ENCODE measurements around the gene ZNF860.

Gene ZNF860

GRCh38 chr3:31973081-31973480, 8.5 kb upstream of the ZNF860 start:
- Histone ChIP-seq H3K9me3 (ENCODE audit: control insufficient read depth in 5 of 5, low read length in 5 of 5) (no peaks in the 10 kb centered on the region), H3K27ac (ENCODE audit: low read depth, low read length) (no peak overlapping the region), H3K4me1 (ENCODE audit: control insufficient read depth in 5 of 5, insufficient read depth in 5 of 5, low read length in 5 of 5) (peaks cover 0 to 20% (median 5%) of the 10 kb centered on the region in 5 donors)

GRCh38 chr3:31973837-31974236, 7.7 kb upstream of the ZNF860 start:
- H3K36me3 ChIP-seq (ENCODE audit: control insufficient read depth in 5 of 5, insufficient read depth in 5 of 5, low read length in 5 of 5): no peaks in the 10 kb centered on the region
- no peak overlapping the region for H3K9ac ChIP-seq (ENCODE audit: low read length in 5 of 5)
- H3K27me3 ChIP-seq (ENCODE audit: control insufficient read depth in 5 of 5, insufficient read depth in 4 of 5, low read length in 5 of 5): peaks cover 0 to 4% (median 0%) of the 10 kb centered on the region in 5 donors
- H3K27ac ChIP-seq (ENCODE audit: low read depth, low read length): no peak overlapping the region
- peaks cover 0 to 15% (median 5%) of the 10 kb centered on the region in 5 donors for H3K4me1 ChIP-seq (ENCODE audit: control insufficient read depth in 5 of 5, insufficient read depth in 5 of 5, low read length in 5 of 5)
- no peak overlapping the region for H3K4me3 ChIP-seq (ENCODE audit: low read depth in 1 of 5, low read length in 5 of 5)
- no peaks in the 10 kb centered on the region for H3K9me3 ChIP-seq (ENCODE audit: control insufficient read depth in 5 of 5, low read length in 5 of 5)

More at GRCh38 chr3:31973081-31973480, 8.5 kb upstream of the ZNF860 start:
- Histone ChIP-seq H3K27me3 (ENCODE audit: control insufficient read depth in 5 of 5, insufficient read depth in 4 of 5, low read length in 5 of 5) (peaks cover 0 to 4% (median 0%) of the 10 kb centered on the region in 5 donors), H3K36me3 (ENCODE audit: control insufficient read depth in 5 of 5, insufficient read depth in 5 of 5, low read length in 5 of 5) (no peaks in the 10 kb centered on the region), H3K4me3 (ENCODE audit: low read depth in 1 of 5, low read length in 5 of 5) (no peak overlapping the region), H3K9ac (ENCODE audit: low read length in 5 of 5) (no peak overlapping the region)

GRCh38 chr3:31974471-31974870, 7.1 kb upstream of the ZNF860 start:
- Histone ChIP-seq H3K27ac (ENCODE audit: low read depth, low read length) (no peak overlapping the region), H3K4me1 (ENCODE audit: control insufficient read depth in 5 of 5, insufficient read depth in 5 of 5, low read length in 5 of 5) (peaks cover 0 to 14% (median 0%) of the 10 kb centered on the region in 5 donors)

GRCh38 chr3:31974964-31975363, 6.6 kb upstream of the ZNF860 start:
- Histone ChIP-seq H3K27ac (ENCODE audit: low read depth, low read length) (no peak overlapping the region), H3K27me3 (ENCODE audit: control insufficient read depth in 5 of 5, insufficient read depth in 4 of 5, low read length in 5 of 5) (peaks cover 0 to 4% (median 0%) of the 10 kb centered on the region in 5 donors), H3K4me1 (ENCODE audit: control insufficient read depth in 5 of 5, insufficient read depth in 5 of 5, low read length in 5 of 5) (peaks cover 0 to 17% (median 1%) of the 10 kb centered on the region in 5 donors), H3K9ac (ENCODE audit: low read length in 5 of 5) (no peak overlapping the region), H3K9me3 (ENCODE audit: control insufficient read depth in 5 of 5, low read length in 5 of 5) (no peaks in the 10 kb centered on the region), H3K36me3 (ENCODE audit: control insufficient read depth in 5 of 5, insufficient read depth in 5 of 5, low read length in 5 of 5) (no peaks in the 10 kb centered on the region), H3K4me3 (ENCODE audit: low read depth in 1 of 5, low read length in 5 of 5) (no peak overlapping the region)

More at GRCh38 chr3:31974471-31974870, 7.1 kb upstream of the ZNF860 start:
- H3K9me3 ChIP-seq (ENCODE audit: control insufficient read depth in 5 of 5, low read length in 5 of 5): no peaks in the 10 kb centered on the region
- H3K36me3 ChIP-seq (ENCODE audit: control insufficient read depth in 5 of 5, insufficient read depth in 5 of 5, low read length in 5 of 5): no peaks in the 10 kb centered on the region
- H3K27me3 ChIP-seq (ENCODE audit: control insufficient read depth in 5 of 5, insufficient read depth in 4 of 5, low read length in 5 of 5): peaks cover 0 to 4% (median 0%) of the 10 kb centered on the region in 5 donors
- H3K9ac ChIP-seq (ENCODE audit: low read length in 5 of 5): no peak overlapping the region
- no peak overlapping the region for H3K4me3 ChIP-seq (ENCODE audit: low read depth in 1 of 5, low read length in 5 of 5)

- H3K4me3 ChIP-seq (ENCODE audit: low read depth in 1 of 5, low read length in 5 of 5): no peak overlapping the region
- no peak overlapping the region for H3K9ac ChIP-seq (ENCODE audit: low read length in 5 of 5)
- peaks cover 0 to 22% (median 11%) of the 10 kb centered on the region in 5 donors for H3K4me1 ChIP-seq (ENCODE audit: control insufficient read depth in 5 of 5, insufficient read depth in 5 of 5, low read length in 5 of 5)
- no peak overlapping the region for H3K27ac ChIP-seq (ENCODE audit: low read depth, low read length)
- H3K36me3 ChIP-seq (ENCODE audit: control insufficient read depth in 5 of 5, insufficient read depth in 5 of 5, low read length in 5 of 5): no peaks in the 10 kb centered on the region
- H3K27me3 ChIP-seq (ENCODE audit: control insufficient read depth in 5 of 5, insufficient read depth in 4 of 5, low read length in 5 of 5): peaks cover 0 to 4% (median 0%) of the 10 kb centered on the region in 5 donors
- no peaks in the 10 kb centered on the region for H3K9me3 ChIP-seq (ENCODE audit: control insufficient read depth in 5 of 5, low read length in 5 of 5)
Measured at GRCh38 chr3:31976302-31976701, 5.2 kb upstream of the ZNF860 start.

- H3K9me3 ChIP-seq (ENCODE audit: control insufficient read depth in 5 of 5, low read length in 5 of 5): no peaks in the 10 kb centered on the region
- no peak overlapping the region for H3K9ac ChIP-seq (ENCODE audit: low read length in 5 of 5)
- H3K36me3 ChIP-seq (ENCODE audit: control insufficient read depth in 5 of 5, insufficient read depth in 5 of 5, low read length in 5 of 5): no peaks in the 10 kb centered on the region
- no peak overlapping the region for H3K27ac ChIP-seq (ENCODE audit: low read depth, low read length)
- no peak overlapping the region for H3K4me3 ChIP-seq (ENCODE audit: low read depth in 1 of 5, low read length in 5 of 5)
- H3K27me3 ChIP-seq (ENCODE audit: control insufficient read depth in 5 of 5, insufficient read depth in 4 of 5, low read length in 5 of 5): peaks cover 0 to 4% (median 0%) of the 10 kb centered on the region in 5 donors
- H3K4me1 ChIP-seq (ENCODE audit: control insufficient read depth in 5 of 5, insufficient read depth in 5 of 5, low read length in 5 of 5): peaks cover 0 to 29% (median 18%) of the 10 kb centered on the region in 5 donors
Measured at GRCh38 chr3:31977736-31978135, 3.8 kb upstream of the ZNF860 start.

- Histone ChIP-seq H3K4me1 (ENCODE audit: control insufficient read depth in 5 of 5, insufficient read depth in 5 of 5, low read length in 5 of 5) (peaks cover 0 to 25% (median 18%) of the 10 kb centered on the region in 5 donors), H3K9ac (ENCODE audit: low read length in 5 of 5) (no peak overlapping the region), H3K27ac (ENCODE audit: low read depth, low read length) (no peak overlapping the region), H3K9me3 (ENCODE audit: control insufficient read depth in 5 of 5, low read length in 5 of 5) (no peaks in the 10 kb centered on the region), H3K36me3 (ENCODE audit: control insufficient read depth in 5 of 5, insufficient read depth in 5 of 5, low read length in 5 of 5) (no peaks in the 10 kb centered on the region), H3K4me3 (ENCODE audit: low read depth in 1 of 5, low read length in 5 of 5) (no peak overlapping the region), H3K27me3 (ENCODE audit: control insufficient read depth in 5 of 5, insufficient read depth in 4 of 5, low read length in 5 of 5) (peaks cover 0 to 4% (median 0%) of the 10 kb centered on the region in 5 donors)
Measured at GRCh38 chr3:31978553-31978952, 3.0 kb upstream of the ZNF860 start.

GRCh38 chr3:31979001-31979697, 2.4 kb upstream of the ZNF860 start:
- Histone ChIP-seq H3K4me1 (ENCODE audit: control insufficient read depth in 5 of 5, insufficient read depth in 5 of 5, low read length in 5 of 5) (peaks cover 0 to 25% (median 18%) of the 10 kb centered on the region in 5 donors), H3K4me3 (ENCODE audit: low read depth in 1 of 5, low read length in 5 of 5) (peak overlapping the region in 3 of 5 donors; percentile 80 to 84 (median 81)), H3K27ac (ENCODE audit: low read depth, low read length) (no peak overlapping the region), H3K27me3 (ENCODE audit: control insufficient read depth in 5 of 5, insufficient read depth in 4 of 5, low read length in 5 of 5) (peaks cover 0 to 4% (median 0%) of the 10 kb centered on the region in 5 donors), H3K36me3 (ENCODE audit: control insufficient read depth in 5 of 5, insufficient read depth in 5 of 5, low read length in 5 of 5) (no peaks in the 10 kb centered on the region), H3K9ac (ENCODE audit: low read length in 5 of 5) (no peak overlapping the region), H3K9me3 (ENCODE audit: control insufficient read depth in 5 of 5, low read length in 5 of 5) (no peaks in the 10 kb centered on the region)

- no peaks in the 10 kb centered on the region for H3K36me3 ChIP-seq (ENCODE audit: control insufficient read depth in 5 of 5, insufficient read depth in 5 of 5, low read length in 5 of 5)
- H3K27me3 ChIP-seq (ENCODE audit: control insufficient read depth in 5 of 5, insufficient read depth in 4 of 5, low read length in 5 of 5): peaks cover 0 to 4% (median 0%) of the 10 kb centered on the region in 5 donors
- peaks cover 0 to 29% (median 19%) of the 10 kb centered on the region in 5 donors for H3K4me1 ChIP-seq (ENCODE audit: control insufficient read depth in 5 of 5, insufficient read depth in 5 of 5, low read length in 5 of 5)
- peak overlapping the region; percentile 52 for H3K27ac ChIP-seq (ENCODE audit: low read depth, low read length)
- H3K4me3 ChIP-seq (ENCODE audit: low read depth in 1 of 5, low read length in 5 of 5): peak overlapping the region; percentile 79 to 93 (median 81)
- H3K9me3 ChIP-seq (ENCODE audit: control insufficient read depth in 5 of 5, low read length in 5 of 5): no peaks in the 10 kb centered on the region
- peak overlapping the region in 3 of 5 donors; percentile 46 to 64 (median 64) for H3K9ac ChIP-seq (ENCODE audit: low read length in 5 of 5)
Measured at GRCh38 chr3:31980530-31981205, 882 bp upstream of the ZNF860 start.

- Histone ChIP-seq H3K9ac (ENCODE audit: low read length in 5 of 5) (no peak overlapping the region), H3K9me3 (ENCODE audit: control insufficient read depth in 5 of 5, low read length in 5 of 5) (peaks cover 3 to 11% (median 4%) of the 10 kb centered on the region in 5 donors), H3K27ac (ENCODE audit: low read depth, low read length) (no peak overlapping the region), H3K4me3 (ENCODE audit: low read depth in 1 of 5, low read length in 5 of 5) (no peak overlapping the region), H3K27me3 (ENCODE audit: control insufficient read depth in 5 of 5, insufficient read depth in 4 of 5, low read length in 5 of 5) (no peaks in the 10 kb centered on the region), H3K4me1 (ENCODE audit: control insufficient read depth in 5 of 5, insufficient read depth in 5 of 5, low read length in 5 of 5) (peaks cover 0 to 35% (median 22%) of the 10 kb centered on the region in 5 donors), H3K36me3 (ENCODE audit: control insufficient read depth in 5 of 5, insufficient read depth in 5 of 5, low read length in 5 of 5) (peaks cover 0 to 2% (median 0%) of the 10 kb centered on the region in 5 donors)
Measured at GRCh38 chr3:31984321-31984720, 2.8 kb downstream of the ZNF860 start.

All from subcutaneous abdominal adipose tissue (tissue), 5 donors.